HUES48 (cell line): ENCODE measurements around the gene BPIFB4.

Experiments
- H3K27ac ChIP-seq: one replicate; pipeline ENCODE4 v1.7.0; 2013; ENCODE audit warnings: low read depth, low read length, inconsistent platforms
- H3K27me3 ChIP-seq: 2 replicates; pipeline ENCODE4 v1.6.1; 2013; ENCODE audit warnings: mild to moderate bottlenecking, low read length; ENCODE audit not compliant: control insufficient read depth, insufficient read depth
- H3K36me3 ChIP-seq: 2 replicates; pipeline ENCODE4 v1.6.1; 2013; ENCODE audit warnings: low read length; ENCODE audit not compliant: control insufficient read depth, insufficient read depth
- H3K4me1 ChIP-seq: 2 replicates; pipeline ENCODE4 v1.6.1; 2013; ENCODE audit warnings: mild to moderate bottlenecking, low read length; ENCODE audit not compliant: control insufficient read depth, insufficient read depth
- H3K4me3 ChIP-seq: 2 replicates; pipeline ENCODE4 v1.5.1; 2013; ENCODE audit warnings: mild to moderate bottlenecking, low read depth, low read length
- H3K9ac ChIP-seq: 2 replicates; pipeline ENCODE4 v1.6.1; 2013; ENCODE audit warnings: mild to moderate bottlenecking, low read depth, low read length, moderate library complexity
- H3K9me3 ChIP-seq: 2 replicates; pipeline ENCODE4 v1.6.1; 2013; ENCODE audit warnings: low read length; ENCODE audit not compliant: control insufficient read depth, insufficient read depth

BPIFB4 gene

DNA sequence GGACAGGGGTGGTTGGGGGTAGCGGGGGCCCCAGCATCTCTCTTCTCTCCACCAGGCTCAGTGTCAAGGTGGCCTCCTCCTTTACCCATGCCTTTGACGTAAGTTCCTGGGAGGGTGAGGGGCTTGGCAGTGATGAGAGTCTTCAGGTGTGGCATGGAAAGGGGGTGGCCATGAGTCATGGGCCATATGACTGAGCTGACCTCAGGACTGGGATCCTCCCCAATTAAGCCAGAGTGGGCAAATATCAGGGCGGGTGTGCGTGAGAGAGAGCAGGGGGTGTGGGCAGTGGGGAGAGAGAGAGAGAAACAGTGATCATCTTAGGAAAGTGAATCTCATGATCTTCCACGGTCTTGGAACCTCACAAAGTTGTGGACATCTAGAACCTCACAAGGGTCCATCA, 8.2 kb upstream of the BPIFB4 start:
- Histone ChIP-seq H3K4me3 (no peak overlapping the region), H3K27ac (no peak overlapping the region), H3K27me3 (no peaks in the 10 kb centered on the region; the same call in 1 of the 2 replicates), H3K9me3 (no peaks in the 10 kb centered on the region), H3K4me1 (no peaks in the 10 kb centered on the region), H3K9ac (no peak overlapping the region), H3K36me3 (no peaks in the 10 kb centered on the region)

DNA sequence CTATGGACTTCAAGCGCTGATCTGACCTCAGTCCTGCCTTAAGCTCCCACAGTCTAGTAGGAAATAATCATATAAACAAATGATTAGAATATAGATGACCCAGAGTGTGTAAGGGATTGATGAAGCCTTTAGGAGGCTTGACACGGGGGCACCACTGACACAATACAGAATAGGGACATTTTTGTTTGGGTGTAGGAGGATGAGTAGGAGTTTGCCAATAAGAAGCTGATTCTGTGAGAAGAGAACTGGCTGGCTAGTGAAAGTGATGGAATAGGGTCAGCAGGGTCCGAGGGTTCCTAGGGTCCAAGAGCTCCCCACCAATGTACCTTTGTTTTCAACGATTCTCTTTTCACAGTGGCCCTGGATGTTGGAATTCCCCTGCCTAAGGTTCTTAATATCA, 7.1 kb upstream of the BPIFB4 start:
- no peak overlapping the region for H3K4me3 ChIP-seq
- no peaks in the 10 kb centered on the region for H3K4me1 ChIP-seq
- no peak overlapping the region for H3K9ac ChIP-seq
- H3K27ac ChIP-seq, result no peak overlapping the region
- no peaks in the 10 kb centered on the region for H3K36me3 ChIP-seq
- no peaks in the 10 kb centered on the region for H3K27me3 ChIP-seq
- no peaks in the 10 kb centered on the region for H3K9me3 ChIP-seq

DNA sequence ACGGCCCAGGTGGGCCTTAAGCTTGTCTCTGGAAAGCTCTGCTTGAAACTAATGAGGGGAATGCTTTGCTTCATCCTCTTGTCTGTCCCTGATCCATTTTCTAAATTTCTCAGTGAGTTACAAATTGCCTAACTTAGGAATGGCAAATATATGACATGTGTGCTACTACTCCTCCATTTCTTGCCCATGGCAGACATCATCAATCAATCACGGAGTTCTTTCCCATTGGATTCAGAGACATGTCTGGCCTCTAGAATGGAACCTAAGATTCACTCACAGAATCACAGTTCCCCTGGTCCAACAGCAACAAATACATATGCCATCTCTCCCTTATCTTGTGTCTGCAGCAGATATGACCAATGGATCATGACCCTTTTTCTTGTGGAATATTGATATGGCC, 6.6 kb upstream of the BPIFB4 start:
- no peak overlapping the region for H3K9ac ChIP-seq
- H3K4me1 ChIP-seq, result no peaks in the 10 kb centered on the region
- no peaks in the 10 kb centered on the region for H3K9me3 ChIP-seq
- no peak overlapping the region for H3K27ac ChIP-seq
- H3K36me3 ChIP-seq, result no peaks in the 10 kb centered on the region
- no peaks in the 10 kb centered on the region for H3K27me3 ChIP-seq
- no peak overlapping the region for H3K4me3 ChIP-seq

DNA sequence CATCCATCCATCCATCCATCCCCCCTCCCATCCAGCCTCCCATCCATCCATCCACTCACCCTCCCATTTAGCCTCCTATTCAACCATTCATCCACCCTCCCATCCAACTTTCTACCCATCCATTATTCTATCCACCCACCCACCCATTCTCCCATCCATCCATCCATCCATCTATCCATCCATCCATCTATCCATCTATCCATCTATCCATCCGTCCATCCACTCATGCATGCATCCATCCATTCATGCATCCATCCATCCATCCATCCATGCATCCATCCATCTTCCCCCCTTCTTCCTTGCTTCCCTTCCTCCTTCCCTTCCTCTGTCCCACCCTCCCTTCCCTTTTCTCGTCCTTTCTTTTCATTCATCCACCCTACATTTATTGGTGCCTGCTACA, 4.8 kb upstream of the BPIFB4 start:
- Histone ChIP-seq H3K4me3 (no peak overlapping the region), H3K9me3 (no peaks in the 10 kb centered on the region), H3K9ac (no peak overlapping the region), H3K4me1 (no peaks in the 10 kb centered on the region), H3K27ac (no peak overlapping the region), H3K27me3 (no peaks in the 10 kb centered on the region), H3K36me3 (no peaks in the 10 kb centered on the region)

DNA sequence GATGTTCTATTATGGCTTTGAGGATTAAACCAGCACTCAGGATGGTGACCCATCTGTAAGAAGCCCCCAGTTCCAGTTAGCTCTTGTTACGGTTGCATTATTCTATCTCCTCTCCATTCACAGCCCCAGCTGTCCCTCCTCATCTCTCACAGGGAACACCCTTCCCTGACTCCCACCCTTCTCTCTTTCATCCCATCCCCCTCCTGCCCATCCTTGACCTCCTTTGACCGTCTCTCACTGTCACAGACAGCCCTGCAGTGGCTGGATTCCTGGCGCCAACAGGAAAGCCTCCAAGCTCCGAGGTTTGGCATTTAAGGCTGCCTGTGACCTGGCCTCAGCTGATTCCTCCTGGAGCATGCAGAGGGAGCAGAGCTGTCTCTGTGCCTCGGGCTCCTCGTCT, 4.2 kb upstream of the BPIFB4 start:
- Histone ChIP-seq H3K9me3 (no peaks in the 10 kb centered on the region), H3K27me3 (no peaks in the 10 kb centered on the region), H3K4me1 (no peaks in the 10 kb centered on the region), H3K4me3 (no peak overlapping the region), H3K9ac (no peak overlapping the region), H3K36me3 (no peaks in the 10 kb centered on the region), H3K27ac (no peak overlapping the region)

DNA sequence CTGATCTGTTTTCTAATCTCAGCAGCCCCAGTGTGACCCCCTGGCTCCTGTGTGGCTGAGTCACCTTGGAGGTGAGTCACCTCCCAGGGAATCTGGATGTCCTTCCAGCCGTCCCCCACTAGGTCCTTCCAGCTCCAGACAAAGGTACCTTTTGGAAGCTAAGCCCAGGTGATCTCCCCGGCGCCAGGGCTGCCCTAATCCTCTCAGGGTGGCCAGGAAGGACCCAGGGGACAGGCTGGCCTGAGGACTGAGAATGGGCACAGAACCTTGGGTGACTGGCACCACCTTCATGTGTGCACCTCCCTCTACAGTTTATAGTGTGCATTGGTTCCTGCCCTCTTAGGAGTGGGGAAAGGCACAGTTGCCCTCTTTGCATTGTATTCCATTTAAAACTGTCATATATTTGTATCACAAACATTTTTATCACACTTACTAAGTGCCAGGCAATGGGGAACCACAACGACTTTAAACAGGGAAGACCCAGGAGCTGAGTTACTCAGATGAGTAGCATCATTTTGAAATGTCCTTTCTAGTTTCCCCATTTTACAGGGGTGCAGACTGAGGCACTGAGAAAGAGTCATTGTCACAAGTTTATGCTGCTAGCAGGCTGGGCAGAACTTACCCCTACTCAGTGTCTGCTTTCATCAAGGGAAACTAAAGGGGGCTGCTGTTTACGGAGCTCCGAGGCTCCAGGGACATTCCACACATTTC, 2.6 kb upstream of the BPIFB4 start:
- no peaks in the 10 kb centered on the region for H3K9me3 ChIP-seq
- H3K36me3 ChIP-seq, result no peaks in the 10 kb centered on the region
- H3K4me1 ChIP-seq, result no peaks in the 10 kb centered on the region
- H3K27ac ChIP-seq, result no peak overlapping the region
- H3K9ac ChIP-seq, result no peak overlapping the region
- no peaks in the 10 kb centered on the region for H3K27me3 ChIP-seq
- H3K4me3 ChIP-seq, result no peak overlapping the region

DNA sequence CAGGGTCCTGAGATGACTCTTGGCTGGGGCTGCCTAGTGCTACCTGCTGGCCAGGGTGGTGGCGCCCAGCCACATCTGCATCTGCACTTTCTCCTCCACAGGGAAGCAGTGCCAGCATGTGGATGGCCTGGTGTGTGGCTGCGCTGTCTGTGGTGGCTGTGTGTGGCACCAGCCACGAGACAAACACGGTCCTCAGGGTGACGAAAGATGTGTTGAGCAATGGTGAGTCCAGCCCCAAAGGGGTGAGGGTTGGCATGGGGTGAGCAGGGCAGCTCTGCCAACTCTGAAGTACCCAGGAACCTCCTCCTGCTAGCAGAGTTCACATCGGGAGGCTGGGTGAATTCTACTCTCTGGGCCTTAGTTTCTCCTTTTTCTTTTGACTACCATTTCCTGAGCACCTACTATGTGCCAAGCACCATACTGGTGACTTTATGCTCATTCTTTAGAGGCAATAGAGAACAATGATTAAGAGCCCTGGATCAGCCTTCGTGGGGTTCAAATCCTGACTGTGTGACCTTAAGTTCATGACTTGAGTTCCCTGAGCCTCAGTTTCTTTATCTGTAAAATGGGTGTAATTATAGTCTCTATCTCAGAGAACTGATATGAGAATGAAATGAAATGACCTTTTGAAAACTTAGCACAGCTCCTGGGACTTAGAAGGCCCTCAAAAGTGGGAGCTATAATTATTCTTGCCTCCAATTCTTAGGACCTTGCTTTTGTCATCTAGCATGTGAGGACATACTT, 2.1 kb downstream of the BPIFB4 start:
- Histone ChIP-seq H3K4me1 (no peaks in the 10 kb centered on the region), H3K27ac (no peak overlapping the region), H3K4me3 (no peak overlapping the region), H3K9me3 (no peaks in the 10 kb centered on the region), H3K9ac (no peak overlapping the region), H3K36me3 (no peaks in the 10 kb centered on the region), H3K27me3 (no peaks in the 10 kb centered on the region)

DNA sequence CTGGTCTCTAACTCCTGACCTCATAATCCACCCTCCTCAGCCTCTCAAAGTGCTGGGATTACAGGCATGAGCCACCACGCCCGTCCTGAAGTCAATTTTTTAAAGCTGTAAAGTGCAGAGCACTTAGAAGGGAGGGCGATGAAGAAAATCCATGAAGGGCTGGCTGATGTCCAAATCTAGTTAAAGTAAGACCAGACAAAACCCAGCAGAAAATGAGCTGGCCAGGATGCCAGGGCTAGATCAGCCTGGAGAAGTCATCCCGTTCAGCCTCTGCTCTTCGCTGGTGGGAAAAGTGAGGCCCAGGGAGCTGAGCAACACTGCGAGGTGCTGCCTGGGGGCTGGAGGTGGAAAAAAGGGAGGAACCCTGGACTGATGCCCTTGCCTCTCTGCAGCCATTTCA, 3.1 kb downstream of the BPIFB4 start:
- Histone ChIP-seq H3K4me3 (no peak overlapping the region), H3K27me3 (no peaks in the 10 kb centered on the region), H3K4me1 (no peaks in the 10 kb centered on the region), H3K36me3 (no peaks in the 10 kb centered on the region), H3K27ac (no peak overlapping the region), H3K9me3 (no peaks in the 10 kb centered on the region), H3K9ac (no peak overlapping the region)

DNA sequence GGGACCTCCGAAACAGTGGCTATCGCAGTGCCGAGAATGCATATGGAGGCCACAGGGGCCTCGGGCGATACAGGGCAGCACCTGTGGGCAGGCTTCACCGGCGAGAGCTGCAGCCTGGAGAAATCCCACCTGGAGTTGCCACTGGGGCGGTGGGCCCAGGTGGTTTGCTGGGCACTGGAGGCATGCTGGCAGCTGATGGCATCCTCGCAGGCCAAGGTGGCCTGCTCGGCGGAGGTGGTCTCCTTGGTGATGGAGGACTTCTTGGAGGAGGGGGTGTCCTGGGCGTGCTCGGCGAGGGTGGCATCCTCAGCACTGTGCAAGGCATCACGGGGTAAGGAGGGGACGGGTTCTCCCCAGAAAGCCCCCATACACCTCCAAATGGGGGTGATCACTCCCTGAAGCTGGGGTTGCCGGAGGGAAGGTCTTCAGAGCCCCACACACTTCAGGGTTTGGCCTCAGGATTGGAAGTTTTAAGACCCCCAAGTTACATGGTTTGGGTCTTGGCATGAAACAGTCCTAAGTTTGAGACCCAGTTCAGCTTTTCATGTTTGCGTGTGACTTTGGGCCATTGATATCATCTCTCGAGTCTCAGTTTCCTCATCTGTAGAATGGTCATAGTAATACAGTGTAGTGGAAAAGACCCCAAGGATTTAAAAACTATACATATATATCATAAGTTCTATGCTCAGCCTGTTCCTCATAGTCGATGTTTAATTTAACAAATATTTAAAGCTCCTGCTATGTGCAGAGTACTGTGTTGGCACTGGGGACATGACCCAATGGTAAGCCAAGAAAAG, 4.3 kb downstream of the BPIFB4 start:
- no peak overlapping the region for H3K9ac ChIP-seq
- no peak overlapping the region for H3K27ac ChIP-seq
- H3K27me3 ChIP-seq, result no peaks in the 10 kb centered on the region
- H3K9me3 ChIP-seq, result no peaks in the 10 kb centered on the region
- no peaks in the 10 kb centered on the region for H3K36me3 ChIP-seq
- H3K4me3 ChIP-seq, result no peak overlapping the region
- H3K4me1 ChIP-seq, result no peaks in the 10 kb centered on the region

DNA sequence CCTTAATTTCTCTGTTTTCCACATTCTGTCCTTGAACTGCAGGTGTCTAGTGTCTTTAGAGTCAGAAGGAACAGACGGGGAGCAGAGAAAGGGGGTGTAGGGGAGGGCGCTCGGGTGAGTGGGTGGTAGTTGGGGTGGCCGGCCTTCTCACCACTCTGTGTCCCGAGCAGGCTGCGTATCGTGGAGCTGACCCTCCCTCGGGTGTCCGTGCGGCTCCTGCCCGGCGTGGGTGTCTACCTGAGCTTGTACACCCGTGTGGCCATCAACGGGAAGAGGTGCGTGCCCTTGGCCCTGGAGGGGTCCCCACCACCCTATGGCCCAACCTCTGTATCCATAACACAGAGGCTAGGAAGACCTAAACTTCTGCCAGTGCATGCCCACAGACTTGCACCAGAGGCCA, 5.3 kb downstream of the BPIFB4 start:
- Histone ChIP-seq H3K27me3 (no peaks in the 10 kb centered on the region), H3K36me3 (no peaks in the 10 kb centered on the region), H3K4me1 (no peaks in the 10 kb centered on the region), H3K9me3 (no peaks in the 10 kb centered on the region), H3K27ac (no peak overlapping the region), H3K4me3 (no peak overlapping the region), H3K9ac (no peak overlapping the region)
